Stimulated activated CD4-positive, alpha-beta T cell treated with anti-CD3 and anti-CD28 coated beads, Interleukin-2, amount 100 ng/mL, for 4 hours (primary cell): Measurements from ENCODE around the gene COL18A1.

Experiments used
- DNase-seq: peaks from one replicate; pipeline ENCODE4 v3.0.0-alpha.2; 2020; ENCODE audit warnings: low read depth

The COL18A1 gene

DNA sequence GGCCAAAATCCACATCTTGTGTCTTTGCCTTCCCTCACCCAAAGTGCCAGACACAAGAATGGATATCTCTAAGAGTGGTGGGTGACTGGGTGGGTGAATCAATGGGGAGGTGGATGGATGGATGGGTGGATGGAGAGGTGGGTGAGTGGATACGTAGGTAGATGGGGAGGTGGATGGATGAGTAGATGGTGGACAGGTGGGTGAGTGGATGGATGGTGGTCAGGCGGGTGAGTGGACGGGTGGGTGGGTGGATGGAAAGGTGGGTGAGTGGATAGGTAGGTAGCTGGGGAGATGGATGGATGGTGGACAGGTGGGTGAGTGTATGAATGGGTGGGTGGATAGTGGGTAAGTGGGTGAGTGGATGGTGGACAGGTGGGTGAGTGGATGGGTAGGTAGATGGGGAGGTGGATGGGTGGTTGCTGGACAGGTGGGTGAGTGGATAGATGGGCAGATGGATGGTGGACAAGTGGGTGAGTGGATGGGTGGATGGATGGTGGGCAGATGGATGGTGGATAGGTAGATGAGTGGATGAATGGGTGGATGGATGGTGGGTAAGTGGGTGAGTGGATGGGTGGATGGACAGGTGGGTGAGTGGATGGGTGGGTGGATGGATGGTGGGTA is 103.0 kb downstream of the COL18A1 start:
- DNase-seq: no peak

DNA sequence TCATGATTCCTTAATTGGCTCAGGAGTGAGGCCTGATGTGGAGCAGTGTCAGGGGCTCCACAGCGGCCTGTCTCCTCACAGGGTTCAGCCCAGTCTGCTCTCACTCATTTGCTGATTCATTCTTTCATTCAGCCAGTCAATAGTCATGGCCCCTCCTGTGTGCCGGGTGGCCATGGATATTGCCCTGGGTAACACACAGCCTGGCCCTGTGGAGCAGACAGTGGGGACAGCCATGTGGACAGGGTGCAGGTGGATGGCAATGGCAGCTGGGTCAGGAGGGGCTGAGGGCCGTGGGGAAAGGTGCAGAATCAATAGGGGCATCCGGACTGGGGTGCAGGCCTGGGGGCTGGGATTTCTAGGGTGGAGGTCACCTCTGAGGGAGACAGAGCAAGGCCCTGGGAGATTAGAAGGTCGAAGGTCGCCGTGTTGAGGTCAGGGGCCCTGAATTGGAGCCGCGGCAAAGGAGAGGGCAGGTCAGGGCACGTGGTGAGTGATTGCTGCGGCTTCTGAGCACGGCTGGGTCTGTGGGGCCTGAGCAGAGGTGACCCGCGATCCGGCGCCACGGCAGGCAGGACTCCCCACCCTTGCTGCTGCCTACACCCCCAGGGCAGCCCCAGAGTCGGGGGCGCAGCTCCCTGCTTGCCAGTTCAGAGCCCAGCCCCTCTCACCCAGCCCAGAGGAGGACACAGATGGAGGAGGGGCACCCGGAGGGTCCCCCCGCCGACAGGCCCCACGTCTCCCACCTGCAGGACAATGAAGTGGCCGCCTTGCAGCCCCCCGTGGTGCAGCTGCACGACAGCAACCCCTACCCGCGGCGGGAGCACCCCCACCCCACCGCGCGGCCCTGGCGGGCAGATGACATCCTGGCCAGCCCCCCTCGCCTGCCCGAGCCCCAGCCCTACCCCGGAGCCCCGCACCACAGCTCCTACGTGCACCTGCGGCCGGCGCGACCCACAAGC is 103.9 kb downstream of the COL18A1 start:
- DNase-seq: no peak

DNA sequence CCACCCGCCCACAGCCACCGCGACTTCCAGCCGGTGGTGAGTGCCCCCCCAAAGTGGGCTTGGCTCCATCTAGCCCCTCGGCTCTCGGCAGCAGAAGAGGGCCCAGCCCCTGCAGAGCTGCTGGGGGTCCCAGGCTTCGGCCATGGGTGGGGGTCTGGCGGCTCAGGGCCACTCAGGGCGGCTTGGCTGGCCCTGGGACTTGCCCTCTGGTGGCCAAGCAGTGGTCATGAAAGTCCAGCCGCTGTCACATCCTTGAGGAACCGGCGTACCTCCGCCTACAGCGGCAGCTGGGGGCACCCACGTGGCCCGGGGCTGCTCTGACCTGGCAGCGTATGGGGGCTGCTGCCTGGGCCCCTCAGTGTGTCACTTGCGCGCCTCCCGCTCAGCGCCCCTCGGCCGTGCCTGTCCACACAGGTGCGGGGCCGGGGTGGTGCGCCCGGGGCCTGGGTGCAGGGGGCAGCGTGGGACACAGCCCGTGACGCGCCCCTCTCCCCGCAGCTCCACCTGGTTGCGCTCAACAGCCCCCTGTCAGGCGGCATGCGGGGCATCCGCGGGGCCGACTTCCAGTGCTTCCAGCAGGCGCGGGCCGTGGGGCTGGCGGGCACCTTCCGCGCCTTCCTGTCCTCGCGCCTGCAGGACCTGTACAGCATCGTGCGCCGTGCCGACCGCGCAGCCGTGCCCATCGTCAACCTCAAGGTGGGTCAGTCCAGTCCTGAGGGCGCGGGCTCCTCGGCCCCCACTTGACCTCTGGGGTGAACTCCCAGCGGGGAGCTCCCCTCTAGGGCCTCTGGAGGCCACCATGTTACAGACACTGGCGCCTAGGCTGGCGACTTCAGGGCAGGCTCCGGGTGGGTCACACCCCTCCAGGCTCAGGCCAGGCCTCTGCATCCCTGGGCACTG is 104.9 kb downstream of the COL18A1 start:
- no peak for DNase-seq

GRCh38 chr21:45510466-45510955 is 105.5 kb downstream of the COL18A1 start:
- DNase-seq: no peak

DNA sequence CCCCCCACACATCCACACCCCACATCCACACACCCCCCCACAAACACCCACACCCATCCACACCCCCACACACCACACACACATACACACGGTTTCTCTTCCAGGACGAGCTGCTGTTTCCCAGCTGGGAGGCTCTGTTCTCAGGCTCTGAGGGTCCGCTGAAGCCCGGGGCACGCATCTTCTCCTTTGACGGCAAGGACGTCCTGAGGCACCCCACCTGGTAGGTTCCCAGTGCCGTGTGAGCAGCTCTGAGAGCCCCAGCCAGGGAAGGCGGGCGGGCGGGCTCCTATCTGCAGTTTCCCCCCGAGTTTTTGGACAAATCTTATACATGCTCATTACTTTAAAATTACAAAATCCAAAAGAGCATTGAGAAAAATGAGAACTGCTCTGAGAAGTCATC is 106.0 kb downstream of the COL18A1 start:
- no peak for DNase-seq

DNA sequence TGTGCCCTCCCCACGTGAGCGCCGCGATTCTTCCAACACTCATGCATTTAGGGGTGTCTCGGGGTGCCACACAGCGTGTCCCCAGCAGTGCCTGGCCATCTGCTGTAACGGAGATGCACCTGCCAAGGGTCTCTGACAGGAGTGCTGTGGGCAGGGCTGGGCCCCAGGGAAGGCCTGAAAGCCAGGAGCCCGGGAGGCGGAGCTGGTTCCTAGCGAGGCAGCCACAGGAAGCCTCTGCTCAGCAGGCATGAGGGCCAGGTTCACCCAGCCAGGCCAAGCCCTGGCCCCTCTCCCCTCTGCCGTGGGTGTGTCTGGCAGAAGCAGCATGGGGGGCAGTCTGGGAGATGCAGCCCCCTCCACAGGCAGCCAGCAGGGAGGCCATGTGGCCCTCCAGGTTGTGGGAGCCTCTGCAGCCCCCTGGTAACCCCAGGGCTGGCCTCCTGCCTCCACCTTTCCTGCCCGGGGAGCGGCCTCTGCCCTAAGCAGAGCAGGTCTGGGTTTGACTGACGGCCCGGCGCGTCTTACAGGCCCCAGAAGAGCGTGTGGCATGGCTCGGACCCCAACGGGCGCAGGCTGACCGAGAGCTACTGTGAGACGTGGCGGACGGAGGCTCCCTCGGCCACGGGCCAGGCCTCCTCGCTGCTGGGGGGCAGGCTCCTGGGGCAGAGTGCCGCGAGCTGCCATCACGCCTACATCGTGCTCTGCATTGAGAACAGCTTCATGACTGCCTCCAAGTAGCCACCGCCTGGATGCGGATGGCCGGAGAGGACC is 106.9 kb downstream of the COL18A1 start:
- no peak for DNase-seq

DNA sequence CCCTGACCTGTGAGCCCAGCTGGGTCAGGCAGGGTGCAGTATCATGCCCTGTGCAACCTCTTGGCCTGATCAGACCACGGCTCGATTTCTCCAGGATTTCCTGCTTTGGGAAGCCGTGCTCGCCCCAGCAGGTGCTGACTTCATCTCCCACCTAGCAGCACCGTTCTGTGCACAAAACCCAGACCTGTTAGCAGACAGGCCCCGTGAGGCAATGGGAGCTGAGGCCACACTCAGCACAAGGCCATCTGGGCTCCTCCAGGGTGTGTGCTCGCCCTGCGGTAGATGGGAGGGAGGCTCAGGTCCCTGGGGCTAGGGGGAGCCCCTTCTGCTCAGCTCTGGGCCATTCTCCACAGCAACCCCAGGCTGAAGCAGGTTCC is 107.6 kb downstream of the COL18A1 start:
- no peak for DNase-seq

- DNase-seq: no peak
These were observed 108.2 kb downstream of the COL18A1 start for GRCh38 chr21:45513003-45513717.

- no peak for DNase-seq
These were observed 108.9 kb downstream of the COL18A1 start for GRCh38 chr21:45513741-45514310.

DNA sequence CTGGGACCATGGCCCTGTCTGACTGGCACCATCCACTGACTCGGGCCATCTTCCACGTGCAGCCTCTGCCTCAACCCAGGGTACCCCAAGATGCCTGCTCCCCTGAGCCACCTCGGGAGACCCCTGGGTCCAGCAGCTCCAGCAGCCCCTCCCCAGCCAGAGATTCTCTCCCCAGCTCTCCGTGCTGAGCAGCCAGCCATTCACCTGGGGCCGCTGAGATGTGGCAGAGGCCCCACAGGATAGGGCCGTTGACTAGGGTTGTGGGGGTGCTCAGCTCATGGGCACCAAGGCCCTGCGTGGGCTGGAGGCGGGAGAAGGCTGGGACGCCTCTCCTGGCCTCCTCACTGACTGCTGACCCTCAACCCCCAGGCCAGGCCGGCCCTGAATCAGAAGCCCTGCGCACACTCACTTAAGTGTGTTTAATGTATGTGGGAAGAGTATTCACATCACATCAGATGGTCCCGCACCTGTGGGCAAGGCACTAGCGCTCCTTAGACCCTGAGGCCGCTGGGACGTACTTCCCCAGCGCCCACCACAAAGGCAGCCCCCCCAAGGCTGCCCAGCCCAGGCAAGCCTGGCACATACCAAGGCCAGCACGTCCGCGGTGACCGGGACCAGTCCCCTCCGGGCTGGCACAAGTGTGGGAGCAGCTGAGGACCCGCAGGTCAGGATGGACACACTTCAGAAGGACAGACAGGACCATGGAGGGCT is 109.5 kb downstream of the COL18A1 start:
- DNase-seq: no peak

GRCh38 chr21:45515241-45516061 is 110.5 kb downstream of the COL18A1 start:
- no peak for DNase-seq

DNA sequence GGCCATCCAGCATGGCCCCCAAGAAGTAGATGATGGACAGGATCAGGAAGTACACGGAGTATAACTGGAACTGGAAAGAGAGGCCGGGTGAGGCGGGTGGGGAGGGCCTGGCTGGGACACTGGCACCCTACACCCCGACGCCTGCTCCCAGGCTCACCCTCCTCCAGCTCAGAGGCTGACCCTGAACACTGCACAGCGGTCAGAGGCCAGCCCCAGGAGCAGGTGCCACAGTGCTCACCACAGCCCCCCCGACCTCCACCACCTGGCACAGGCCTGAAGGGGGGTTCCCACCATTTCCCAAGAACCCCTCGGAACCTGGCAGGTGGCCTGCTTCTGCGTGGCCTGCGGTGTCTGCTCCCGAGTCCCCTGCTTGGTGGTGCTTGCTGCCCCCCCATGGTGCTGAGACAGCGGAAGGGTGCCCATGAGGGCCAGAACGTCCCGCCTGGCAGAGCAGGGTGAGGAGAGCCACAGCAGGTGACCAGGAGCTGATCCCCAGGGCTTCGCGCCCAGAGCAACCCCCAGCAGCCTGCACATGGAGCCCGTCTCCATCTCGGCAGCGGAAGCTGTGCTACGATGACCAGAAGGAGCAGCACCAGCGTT is 111.2 kb downstream of the COL18A1 start:
- no peak for DNase-seq

GRCh38 chr21:45516671-45517151 is 111.7 kb downstream of the COL18A1 start:
- no peak for DNase-seq

DNA sequence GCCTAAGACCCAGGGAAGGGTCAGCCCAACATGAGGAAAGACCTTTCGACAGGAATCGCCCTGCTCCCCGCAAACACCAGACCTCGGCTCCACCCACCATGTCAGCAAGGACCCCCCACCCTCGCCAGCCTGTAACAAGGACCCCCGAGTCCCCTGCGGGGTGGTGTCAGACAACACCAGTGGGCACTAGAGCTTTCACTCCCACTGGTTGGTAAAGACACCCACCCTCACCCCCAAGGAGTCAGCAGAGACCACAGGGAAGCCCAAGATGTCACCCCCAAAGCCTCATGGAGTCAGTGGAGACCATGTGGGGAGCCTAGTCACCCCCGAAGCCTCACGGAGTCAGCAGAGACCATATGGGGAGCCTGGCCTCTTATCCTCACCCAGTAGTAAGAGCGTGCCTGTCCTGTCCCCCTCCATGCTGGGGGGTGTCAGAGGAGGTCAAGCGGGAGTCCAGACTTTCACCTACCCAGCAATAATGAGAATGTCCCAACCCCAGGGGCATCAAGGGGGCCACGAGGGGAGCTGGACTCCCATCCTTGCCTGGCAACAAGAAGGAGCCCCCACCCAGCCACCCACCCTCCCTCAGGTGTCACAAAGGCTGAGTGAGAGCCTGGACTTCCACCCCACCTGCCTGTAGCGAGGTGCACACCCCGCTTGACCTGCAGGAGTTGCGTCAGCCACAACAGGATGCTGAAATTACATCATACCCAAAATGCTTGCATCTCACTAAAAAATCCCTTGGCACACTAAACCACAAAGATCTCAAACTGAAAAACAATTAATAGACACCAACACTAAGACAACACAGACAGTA is 112.5 kb downstream of the COL18A1 start:
- DNase-seq: no peak

DNA sequence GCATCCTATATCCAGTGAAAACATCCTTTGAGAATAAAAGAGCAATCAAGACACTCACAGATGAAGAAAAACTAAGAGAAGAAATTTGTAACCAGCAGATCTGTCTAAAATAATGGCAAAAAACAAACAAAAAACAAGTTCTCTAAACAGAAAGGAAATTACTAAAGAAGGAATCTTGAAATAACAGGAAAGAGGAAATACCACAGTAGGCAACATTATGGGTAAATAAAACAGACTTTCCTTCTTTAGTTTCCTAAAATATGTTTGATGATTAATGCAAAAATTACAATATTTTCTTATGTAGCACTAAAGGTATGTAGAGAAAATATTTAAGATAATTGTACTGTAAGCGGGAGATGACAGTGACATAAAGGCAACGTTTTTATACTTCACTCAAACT is 113.8 kb downstream of the COL18A1 start:
- no peak for DNase-seq

DNA sequence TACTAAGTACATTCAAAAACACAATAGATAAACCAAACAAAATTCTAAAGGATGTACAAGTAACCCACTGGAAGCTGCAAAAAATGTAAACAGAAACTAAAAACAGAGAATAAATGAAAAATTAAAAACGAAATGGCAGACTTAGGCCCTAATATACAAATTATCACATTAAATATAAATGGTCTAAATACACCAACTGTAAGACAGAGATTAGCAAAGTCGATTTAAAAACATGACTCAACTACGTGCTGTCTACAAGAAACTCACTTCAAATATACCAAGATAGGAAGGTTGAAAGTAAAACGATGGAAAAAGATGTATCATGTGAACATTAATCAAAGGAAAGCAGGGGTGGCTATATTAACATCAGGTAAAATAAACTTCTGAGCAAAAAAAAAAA is 114.2 kb downstream of the COL18A1 start:
- no peak for DNase-seq

DNA sequence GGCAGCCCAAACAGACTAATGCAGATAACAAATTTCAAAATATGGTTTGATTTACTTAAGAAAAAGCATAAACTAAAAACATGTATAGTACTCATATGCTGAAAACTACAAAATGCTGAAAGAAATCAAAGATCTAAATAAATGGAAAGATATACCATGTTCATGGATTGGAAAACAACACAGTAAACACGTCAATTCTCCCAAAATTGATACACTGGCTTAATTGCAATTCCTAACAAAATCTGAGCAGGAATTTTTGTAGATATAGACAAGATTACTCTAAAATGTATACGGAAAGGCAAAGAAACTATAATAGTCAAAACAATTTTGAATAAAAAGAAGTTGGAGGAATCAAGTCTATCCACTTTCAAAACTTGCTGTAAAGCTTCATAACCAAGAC is 116.3 kb downstream of the COL18A1 start:
- no peak for DNase-seq

GRCh38 chr21:45522381-45522780 is 117.4 kb downstream of the COL18A1 start:
- DNase-seq: no peak
